IPS-18c (cell line): ENCODE results near the gene ANKS1A.
"Not testable (repeated sequence)": the region's sequence is repeated elsewhere in the genome, so short reads cannot be mapped to it uniquely, and the experiment has no call there.

Experiments used
- H3K4me3 ChIP-seq: 2 replicates; pipeline ENCODE4 v1.7.0; 2013; ENCODE audit warnings: low read depth, mild to moderate bottlenecking, low read length, moderate library complexity; ENCODE audit not compliant: insufficient read depth
- H3K9me3 ChIP-seq: one replicate; pipeline ENCODE4 v1.6.1; 2013; ENCODE audit warnings: mild to moderate bottlenecking, low read length, moderate library complexity; ENCODE audit not compliant: control insufficient read depth, insufficient read depth

Gene ANKS1A

DNA sequence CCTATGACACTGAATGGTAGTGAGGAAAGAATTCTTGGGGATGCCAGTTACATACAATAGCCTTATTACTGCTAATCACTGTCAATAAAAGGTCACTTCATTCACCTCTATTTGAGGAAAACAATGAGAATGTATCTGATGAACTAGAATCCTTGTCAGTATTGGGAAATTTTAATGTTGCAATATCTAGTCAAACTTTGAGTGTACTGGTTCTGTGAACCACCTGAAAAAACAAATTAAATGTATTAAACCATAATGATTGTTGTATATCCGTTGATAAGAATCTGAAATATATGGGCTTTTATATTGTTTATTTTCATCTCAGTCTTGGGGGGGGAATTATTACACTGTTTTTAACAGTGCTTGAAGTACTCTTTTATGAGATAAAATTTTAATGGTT lies 11.8 kb upstream of the ANKS1A start:
- no peaks in the 10 kb centered on the region for H3K9me3 ChIP-seq
- no peak overlapping the region for H3K4me3 ChIP-seq

DNA sequence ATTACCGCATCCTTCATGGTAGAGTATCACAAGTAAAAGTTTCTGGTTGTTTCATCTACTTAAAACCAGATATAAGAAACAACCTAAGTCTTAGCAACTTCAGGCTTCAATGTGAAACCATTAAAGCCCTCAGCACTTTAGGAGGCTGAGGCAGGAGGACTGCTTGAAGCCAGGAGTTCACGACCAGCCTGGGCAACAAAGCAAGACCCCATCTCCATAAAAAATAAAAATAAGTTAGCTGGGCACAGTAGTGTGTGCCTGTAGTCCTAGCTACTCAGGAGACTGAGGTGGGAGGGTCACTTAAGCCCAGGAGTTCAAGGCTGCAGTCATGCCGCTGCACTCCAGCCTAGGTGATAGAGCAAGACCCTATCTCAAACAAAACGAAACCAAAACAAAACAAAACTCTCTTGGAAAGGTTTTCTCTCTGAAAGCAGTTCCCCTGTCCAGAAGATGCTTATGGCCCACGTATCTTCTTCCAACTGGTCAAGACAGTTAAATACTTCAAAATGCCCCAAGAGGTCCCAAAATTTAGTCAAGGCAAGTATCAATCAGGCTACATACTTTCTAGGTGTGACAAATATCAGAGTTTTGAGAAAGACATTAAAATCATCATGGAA lies 11.1 kb upstream of the ANKS1A start:
- Histone ChIP-seq H3K9me3 (no peaks in the 10 kb centered on the region), H3K4me3 (no peak overlapping the region)

DNA sequence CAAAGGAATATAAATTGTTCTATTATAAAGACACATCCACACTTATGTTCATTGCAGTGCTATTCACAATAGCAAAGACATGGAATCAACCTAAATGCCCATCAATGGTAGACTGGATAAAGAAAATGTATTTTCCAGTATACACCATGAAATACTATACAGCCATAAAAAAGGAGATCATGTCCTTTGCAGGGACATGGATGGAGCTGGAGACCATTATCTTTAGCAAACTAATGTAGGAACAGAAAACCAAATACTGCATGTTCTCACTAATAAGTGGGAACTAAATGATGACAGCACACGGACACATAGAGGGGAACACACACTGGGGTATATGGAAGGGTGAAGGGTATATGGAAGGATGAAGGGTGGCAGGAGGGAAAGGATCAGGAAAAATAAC lies 5.0 kb upstream of the ANKS1A start:
- H3K4me3 ChIP-seq, H3K9me3 ChIP-seq: not testable (repeated sequence)

DNA sequence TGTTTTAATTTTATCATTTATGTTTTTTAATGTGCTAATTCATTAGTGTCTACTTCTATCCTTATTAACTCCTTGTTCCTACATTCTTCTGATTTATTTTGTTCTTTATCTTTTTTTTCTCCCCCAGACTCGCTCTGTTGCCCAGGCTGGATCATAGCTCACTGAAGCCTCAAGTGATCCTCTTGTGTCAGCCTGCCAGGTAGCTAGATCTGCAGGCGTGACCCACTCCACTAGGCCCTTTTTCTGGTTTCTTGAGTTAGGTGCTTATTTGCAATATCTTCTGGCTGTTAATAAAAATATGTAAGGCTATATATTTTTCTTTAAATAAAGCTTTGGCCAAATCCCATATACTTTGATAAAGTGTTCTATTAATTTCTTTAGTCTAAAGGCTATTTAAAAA lies 4.1 kb upstream of the ANKS1A start:
- H3K4me3 ChIP-seq: no peak overlapping the region
- no peaks in the 10 kb centered on the region for H3K9me3 ChIP-seq

DNA sequence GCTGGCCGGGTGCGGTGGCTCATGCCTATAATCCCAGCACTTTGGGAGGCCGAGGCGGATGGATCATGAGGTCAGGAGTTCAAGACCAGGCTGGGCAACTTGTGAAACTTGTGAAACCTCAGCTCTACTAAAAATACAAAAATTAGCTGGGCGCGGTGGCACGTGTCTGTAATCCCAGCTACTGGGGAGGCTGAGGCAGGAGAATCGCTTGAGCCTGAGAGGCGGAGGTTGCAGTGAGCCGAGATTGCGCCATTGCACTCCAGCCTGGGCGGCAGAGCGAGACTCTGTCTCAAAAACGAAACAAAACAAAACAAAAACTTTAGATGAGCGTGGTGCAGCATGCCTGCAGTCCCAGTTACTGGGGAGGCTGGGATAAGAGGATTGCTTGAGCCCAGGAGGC lies 3.2 kb upstream of the ANKS1A start:
- H3K9me3 ChIP-seq, H3K4me3 ChIP-seq: not testable (repeated sequence)

DNA sequence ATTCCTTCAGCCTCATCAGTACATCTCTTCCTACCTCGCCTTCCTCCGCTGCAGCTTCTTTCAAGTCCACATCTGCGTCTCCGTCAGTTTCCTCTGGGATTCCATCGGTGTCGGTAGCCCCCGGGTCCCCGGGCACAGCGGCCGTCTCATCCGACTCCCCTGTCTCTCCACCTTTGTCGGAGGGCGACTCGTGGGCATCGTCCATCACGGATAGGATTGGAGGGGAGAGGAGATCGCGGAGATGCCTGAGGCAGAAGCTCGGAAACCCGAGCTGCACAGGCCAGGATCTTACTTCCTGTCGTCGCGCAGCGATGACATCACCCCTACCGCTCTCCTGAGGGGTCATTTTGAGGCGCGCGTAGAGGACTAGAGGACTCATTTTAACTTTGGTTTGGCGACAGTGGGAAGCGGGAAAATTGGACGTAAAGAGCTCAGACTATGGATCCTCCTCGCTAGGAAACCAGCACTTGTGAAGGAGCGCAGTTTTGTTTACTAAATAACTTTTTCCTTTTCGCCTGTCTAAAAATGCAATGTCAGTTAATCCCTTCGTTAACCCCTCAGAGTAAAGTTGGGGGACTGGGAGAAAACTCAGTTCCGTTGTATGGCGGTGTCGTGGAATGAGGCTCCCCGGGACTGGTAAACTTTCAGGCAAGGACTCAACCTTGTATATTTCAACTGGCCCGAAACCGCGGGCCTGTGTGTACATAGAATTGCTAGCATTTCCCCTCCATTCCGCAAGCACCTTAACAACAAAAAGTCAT lies 1.1 kb upstream of the ANKS1A start, which contains the start of gene TAF11:
Gene TAF11 (minus strand): TSS at position 290 of the 761 bp plus-strand sequence. CDS start 85 bp downstream, at position 205.
- Histone ChIP-seq H3K4me3 (peak within 1 kb of the TSS; percentile 100), H3K9me3 (no peaks in the 10 kb centered on the region)

DNA sequence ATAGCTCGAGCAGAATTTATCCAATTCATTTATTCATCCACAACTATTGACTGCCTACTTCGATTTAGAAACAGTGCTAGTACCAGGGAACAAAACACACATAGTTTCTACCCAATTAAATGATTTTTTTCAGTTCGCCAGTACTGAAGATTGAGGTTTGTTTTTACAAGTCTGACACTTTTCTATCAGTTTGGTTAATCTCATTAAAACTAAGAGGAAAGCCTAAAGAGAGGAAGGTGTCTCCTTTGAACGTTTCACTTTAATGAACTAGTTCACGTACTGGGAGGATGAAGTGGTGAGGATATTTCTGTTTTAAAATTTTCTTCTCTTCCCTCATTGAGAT lies 570 bp upstream of the ANKS1A start:
- peak overlapping the region; percentile 100 for H3K4me3 ChIP-seq
- H3K9me3 ChIP-seq: no peaks in the 10 kb centered on the region

DNA sequence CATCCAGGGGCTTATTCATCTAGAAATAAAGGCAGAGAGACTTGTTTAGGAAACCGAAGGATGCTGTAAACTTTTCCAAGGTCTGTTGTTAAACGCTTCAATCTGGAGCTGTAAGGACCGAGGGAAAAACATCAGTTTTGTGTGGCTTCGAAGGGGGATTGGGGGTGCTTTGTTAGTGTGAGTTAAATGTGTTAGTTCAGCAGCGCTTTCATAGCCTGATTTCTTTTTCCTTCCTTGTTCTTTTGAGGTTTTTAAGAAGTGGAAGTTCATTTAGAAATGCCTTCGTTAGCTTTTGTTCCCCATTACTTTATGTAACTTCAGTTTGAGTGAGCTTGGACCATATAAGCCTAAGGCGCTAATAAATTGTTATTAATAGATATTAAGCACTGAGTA lies 1.5 kb downstream of the ANKS1A start:
- Histone ChIP-seq H3K4me3 (peak overlapping the region; percentile 100), H3K9me3 (no peaks in the 10 kb centered on the region)

DNA sequence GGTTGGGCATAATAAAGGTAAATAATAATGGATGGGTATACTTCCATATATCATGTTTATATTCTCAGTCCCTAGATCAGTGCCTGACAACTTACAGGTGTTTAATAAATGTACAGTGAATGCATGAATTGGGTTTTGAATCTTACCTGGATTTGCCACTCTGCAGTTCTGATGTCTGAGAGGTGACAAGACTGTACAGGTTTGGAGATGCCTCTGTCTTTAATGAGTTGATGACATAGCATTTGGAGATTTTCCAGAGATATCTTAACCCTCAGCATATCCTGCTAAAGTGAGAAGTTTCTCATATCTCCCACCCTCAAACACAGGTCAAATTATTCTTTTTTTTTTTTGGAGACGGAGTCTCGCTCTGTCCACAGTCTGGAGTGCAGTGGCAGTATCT lies 2.2 kb downstream of the ANKS1A start:
- Histone ChIP-seq H3K9me3 (no peaks in the 10 kb centered on the region), H3K4me3 (no peak overlapping the region)

DNA sequence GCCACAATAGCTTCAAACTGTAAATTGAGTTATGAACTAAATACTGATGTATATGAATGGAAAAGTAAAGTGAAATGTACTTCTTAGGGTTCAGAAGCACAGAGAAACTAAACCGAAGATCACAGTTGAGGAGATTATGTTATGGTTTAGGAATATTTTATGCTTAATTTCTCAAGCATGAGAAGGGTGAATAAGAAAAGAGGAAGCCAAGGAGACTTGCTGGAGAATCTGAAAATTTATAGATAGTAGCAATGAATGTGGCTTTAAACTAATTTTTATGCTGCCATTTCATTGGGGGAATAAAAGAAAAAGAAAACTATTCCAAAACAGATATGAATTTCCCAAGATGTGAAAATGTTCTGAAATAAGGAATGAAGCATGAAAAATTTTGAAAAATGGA lies 5.6 kb downstream of the ANKS1A start:
- Histone ChIP-seq H3K9me3 (no peaks in the 10 kb centered on the region), H3K4me3 (no peak overlapping the region)

DNA sequence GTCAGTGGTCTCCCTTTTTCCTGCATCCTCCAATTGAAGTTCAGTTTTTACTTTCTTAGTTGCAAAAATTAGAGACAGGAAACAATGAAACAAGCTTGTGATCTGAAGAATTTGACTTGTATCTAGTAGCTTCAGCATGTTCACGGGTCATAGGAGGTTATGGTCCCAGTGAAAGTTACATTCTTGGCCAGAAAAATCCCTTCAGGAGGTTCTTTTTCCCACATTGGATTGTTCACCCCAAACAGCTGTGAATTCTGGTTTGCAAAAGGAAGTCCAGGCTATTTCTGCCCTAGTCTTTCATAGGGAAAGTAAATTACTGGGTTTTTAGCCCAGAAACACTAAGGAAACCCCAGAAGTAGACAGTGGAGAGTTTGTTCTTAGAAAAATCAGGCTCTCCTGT lies 8.1 kb downstream of the ANKS1A start:
- no peak overlapping the region for H3K4me3 ChIP-seq
- no peaks in the 10 kb centered on the region for H3K9me3 ChIP-seq

DNA sequence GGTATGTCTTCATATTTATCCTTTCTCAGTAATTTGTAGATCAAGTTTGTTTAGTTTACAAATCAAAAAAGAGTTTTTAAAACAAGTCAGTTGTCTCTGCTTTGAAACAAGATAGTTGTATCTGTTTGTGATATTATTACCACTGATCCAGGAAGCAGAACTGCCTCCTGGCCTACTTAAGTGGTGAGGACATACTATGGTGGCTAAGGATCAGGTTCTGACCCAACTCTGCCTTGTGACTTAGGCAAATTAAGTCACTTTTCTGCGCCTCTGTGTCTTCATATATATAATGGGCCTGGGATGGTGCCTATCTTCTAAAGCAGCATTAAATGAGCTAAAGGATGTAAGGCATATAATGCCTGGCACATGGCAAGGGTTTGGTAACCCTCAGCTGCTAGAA lies 8.7 kb downstream of the ANKS1A start:
- H3K9me3 ChIP-seq: no peaks in the 10 kb centered on the region
- H3K4me3 ChIP-seq: no peak overlapping the region

DNA sequence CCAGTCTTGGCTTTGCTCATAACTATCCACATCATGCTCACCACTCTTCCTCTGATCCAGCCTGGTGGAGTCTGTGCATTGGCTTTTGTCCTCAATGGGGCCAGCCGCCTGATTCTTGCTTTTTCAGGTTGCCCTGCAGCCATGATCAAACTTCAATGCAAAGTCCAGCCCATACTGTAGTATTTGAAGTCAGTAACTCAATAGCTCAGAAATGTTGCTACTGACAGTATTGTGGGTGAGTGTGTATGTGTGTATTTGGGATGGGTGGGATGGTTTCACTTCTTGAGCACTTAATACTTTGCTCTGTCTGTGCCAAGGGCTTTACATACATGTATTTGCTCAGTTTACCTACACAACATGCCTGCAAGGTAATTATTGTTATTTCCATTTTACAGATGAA lies 10.7 kb downstream of the ANKS1A start:
- not testable (repeated sequence) for H3K4me3 ChIP-seq

DNA sequence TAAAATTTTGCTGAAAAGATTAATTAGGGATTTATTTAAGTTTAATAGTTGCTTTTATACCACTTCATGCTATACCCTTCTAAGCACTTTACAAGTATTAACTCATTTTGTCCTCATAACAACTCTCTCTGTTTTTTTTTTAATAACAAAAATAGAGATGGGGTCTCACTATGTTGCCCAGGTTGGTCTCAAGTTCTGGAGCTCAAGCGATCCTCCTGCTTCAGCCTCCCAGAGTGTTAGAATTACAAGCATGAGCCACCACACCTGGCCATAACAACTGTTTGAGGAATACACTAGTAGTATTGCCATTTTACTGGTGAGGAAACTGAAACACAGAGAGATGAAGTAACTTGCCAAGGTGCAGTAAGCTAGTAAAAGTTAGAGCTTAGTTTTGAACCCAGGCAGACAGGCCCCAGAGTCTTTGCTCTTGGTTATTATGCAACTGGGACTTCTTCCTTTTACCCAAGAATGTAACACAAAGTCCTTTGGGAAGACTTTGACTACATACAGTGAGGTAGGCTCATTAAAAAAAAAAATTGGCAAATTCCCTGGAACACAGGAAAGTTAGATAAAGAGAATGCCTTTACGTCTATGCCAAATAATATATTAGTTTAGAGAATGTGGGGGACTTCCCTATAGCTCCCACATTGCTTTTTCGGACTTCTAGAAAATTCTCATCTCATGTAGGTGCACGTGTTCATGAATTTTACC lies 11.4 kb downstream of the ANKS1A start:
- Histone ChIP-seq H3K4me3 (no peak overlapping the region), H3K9me3 (no peaks in the 10 kb centered on the region)

More for the DNA sequence above, 10.7 kb downstream of the ANKS1A start:
- not testable (repeated sequence) for H3K9me3 ChIP-seq

DNA sequence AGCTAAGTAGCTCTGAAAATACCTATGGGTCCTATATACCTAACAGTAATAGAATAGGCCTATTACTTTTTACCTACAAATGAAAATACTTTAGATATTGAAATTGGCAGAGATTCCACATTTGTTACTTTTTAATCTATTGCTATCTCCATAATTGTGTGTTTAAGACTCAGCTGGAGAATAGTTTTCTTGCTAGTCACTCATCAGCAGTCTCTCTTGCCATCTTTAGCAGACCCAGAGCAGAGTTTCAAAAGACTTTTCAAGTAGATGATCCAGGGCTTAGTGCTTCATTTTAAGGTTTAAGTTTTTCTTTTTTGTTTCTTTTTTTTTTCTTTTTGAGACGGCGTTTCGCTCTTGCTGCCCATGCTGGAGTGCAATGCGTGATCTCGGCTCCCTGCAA lies 12.9 kb downstream of the ANKS1A start:
- no peak overlapping the region for H3K4me3 ChIP-seq
- H3K9me3 ChIP-seq: no peaks in the 10 kb centered on the region

DNA sequence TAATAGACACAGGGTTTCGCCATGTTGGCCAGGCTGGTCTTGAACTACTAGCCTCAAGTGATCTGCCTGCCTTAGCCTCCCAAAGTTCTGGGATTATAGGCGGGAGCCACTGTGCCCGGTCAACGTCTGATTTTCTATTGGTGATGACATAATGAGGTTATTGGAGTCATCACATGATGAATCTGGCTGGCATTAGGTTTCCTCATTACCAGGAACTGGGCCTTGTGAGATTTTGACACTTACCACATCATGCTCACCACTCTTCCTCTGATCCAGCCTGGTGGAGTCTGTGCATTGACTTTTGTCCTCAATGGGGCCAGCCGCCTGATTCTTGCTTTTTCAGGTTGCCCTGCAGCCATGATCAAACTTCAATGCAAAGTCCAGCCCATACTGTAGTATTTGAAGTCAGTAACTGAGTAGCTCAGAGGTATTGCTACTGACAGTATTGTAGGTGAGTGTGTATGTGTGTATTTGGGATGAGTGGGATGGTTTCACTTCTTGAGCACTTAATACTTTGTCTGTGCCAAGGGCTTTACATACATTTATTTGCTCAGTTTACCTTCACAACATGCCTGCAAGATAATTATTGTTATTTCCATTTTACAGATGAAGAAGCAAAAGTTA lies 16.0 kb downstream of the ANKS1A start:
- no peaks in the 10 kb centered on the region for H3K9me3 ChIP-seq
- no peak overlapping the region for H3K4me3 ChIP-seq

DNA sequence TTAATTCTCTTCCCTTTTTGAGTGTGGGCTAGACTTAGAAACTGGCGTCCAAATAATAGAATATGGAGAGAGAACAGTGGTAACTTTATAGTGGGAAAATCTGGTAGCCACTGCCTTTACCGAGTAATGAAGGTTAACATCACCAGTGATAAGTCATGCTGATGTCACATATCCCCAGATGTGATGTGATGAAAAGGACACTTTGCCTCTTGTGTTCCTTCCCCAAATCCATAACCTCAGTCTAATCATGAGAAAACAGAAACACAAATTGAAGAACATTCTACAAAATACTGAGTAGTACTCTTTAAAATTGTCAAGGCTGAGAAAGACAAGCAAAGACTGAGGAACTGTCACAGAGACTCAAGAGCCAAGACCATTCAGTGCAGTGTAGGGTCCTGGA lies 17.8 kb downstream of the ANKS1A start:
- H3K9me3 ChIP-seq: no peaks in the 10 kb centered on the region

DNA sequence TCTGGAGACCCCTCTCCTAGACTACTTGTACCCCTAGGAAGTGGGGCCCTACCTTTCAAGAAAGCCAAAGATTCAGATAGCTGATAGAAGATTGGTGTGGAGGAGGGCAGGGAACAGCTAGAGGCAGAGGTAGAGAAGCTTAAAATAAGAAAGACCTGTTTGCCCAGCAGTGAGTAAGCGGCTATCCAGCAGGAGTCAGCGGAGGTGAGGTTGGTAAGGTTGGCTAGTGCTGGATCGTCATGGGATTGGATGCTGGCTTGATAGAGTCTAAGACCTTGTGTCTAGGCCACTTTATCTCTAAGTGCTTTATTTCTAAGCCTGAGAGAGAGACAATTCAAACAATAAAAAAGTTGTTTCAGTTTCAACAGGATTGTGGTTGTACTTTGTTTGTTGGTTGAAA lies 19.1 kb downstream of the ANKS1A start:
- H3K9me3 ChIP-seq: no peaks in the 10 kb centered on the region

More for the DNA sequence above, 17.8 kb downstream of the ANKS1A start:
- no peak overlapping the region for H3K4me3 ChIP-seq

More for the DNA sequence above, 19.1 kb downstream of the ANKS1A start:
- H3K4me3 ChIP-seq: no peak overlapping the region
